CD4-positive, alpha-beta T cell treated with Interleukin-21 for 1 hour (primary cell): Measurements from ENCODE around the gene TRIM71.
"Not testable (repeated sequence)": the region's sequence is repeated elsewhere in the genome, so short reads cannot be mapped to it uniquely, and the experiment has no call there.

Experiments
- DNase-seq: peaks from one replicate; pipeline ENCODE4 v3.0.0-alpha.2; 2020

TRIM71 gene

DNA sequence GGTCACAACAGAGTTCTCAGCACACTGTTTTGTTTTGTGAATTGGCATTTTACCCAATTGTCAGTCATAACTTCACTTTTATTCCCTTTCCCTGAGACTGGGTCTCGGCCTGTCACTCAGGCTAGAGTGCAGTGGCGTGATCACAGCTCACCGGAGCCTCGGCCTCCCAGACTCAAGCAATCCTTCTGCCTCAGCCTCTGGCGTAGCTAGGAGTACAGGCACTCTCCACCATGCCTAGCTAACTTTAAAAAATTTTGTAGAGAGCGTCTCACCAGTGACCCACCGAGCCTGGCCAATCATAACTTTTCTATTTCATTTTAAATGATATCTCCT is 26.5 kb downstream of the TRIM71 start:
- no peak for DNase-seq

GRCh38 chr3:32844914-32845313 is 27.1 kb downstream of the TRIM71 start:
- DNase-seq, result no peak

- not testable (repeated sequence) for DNase-seq
Observed at GRCh38 chr3:32845546-32845945, 27.7 kb downstream of the TRIM71 start.

- not testable (repeated sequence) for DNase-seq
Observed at GRCh38 chr3:32847045-32847444, 29.2 kb downstream of the TRIM71 start.

GRCh38 chr3:32847528-32847927 is 29.7 kb downstream of the TRIM71 start:
- no peak for DNase-seq

DNA sequence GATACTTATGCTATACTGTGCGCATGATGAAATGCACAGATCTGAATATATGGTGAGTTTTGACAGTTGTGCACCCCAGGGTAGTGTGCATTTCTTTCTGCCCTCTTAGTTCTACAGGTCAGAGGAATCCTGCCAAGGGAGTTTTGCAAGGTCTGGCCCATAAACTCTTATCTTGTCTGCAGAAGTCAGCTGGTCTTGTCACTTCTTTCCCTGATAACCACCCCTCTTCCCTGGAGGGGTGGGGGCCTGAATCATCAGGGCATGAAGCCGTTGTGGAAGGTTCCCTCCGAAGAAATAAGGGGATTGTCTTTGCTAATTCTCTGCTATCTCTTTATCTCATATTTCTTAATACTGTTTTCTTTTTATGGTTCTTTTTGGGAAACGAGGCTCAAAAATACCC is 30.4 kb downstream of the TRIM71 start:
- no peak for DNase-seq

DNA sequence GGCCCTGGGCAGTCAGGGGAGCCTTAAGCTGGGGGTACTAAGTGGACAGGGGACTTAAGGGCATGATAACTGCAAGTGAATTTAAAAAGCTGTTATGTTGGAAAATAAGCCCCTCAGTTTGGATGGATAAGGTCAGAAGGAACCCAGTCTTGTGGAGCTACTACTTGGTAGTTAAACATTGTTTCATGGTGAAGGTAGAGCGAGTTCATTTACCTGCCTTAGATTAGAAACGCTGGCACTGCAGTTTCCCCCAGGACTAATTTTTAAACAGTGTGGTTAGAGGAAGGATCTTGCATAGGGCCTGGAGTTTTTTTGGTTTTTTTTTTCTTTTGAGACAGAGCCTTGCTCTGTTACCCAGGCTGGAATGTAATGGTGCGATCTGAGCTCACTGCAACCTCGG is 31.2 kb downstream of the TRIM71 start:
- no peak for DNase-seq

- no peak for DNase-seq
Observed at GRCh38 chr3:32850226-32850625, 32.4 kb downstream of the TRIM71 start.

- no peak for DNase-seq
Observed at GRCh38 chr3:32850636-32851035, 32.8 kb downstream of the TRIM71 start.

DNA sequence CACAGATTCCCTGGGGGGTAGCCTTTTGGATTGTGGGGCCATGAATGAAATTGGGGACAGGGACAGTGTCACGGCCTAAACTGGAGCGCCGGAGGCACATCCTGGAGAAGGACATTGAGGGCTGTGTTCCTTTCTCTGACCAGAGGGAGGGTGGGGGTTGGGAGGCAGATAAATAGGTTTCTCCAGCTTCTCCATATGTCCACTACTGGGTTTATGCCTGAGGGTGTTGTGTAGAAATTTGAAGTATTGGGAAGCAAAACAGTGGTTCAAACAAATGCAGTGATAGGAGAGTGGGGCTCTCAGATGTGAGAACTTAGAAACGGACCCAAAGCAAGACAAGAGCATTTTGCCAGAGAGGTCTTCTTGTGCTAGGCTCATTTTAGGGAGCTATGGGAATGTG is 34.3 kb downstream of the TRIM71 start:
- no peak for DNase-seq

DNA sequence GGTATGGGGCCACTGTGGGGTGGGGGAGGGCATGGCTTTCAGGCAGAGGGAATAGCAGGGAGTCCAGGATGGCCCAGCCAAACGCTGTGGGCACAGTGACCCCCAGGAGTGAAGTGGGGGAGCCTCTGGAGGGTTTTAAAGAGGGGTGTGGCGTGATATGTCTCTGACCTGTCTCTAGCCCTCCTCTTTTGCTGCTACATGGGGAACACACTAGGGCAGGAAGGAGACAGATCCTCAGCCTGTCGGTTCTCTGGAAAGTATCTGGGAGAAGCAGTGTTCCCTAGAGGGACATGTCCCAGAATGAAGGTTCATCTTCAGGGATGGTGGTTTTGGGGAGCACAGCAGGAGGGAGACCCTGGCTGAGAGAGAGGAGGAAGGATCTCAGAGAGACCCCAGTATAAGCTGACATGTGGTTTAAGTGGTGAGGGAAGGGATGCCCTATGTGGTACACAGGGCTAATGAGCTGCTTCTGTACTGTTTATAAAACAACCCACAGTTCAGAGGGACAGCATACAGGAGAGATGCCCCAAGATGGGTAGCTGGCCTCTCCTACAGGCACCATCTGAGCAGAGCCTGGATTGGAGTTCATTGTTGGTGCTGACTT is 37.7 kb downstream of the TRIM71 start:
- no peak for DNase-seq

DNA sequence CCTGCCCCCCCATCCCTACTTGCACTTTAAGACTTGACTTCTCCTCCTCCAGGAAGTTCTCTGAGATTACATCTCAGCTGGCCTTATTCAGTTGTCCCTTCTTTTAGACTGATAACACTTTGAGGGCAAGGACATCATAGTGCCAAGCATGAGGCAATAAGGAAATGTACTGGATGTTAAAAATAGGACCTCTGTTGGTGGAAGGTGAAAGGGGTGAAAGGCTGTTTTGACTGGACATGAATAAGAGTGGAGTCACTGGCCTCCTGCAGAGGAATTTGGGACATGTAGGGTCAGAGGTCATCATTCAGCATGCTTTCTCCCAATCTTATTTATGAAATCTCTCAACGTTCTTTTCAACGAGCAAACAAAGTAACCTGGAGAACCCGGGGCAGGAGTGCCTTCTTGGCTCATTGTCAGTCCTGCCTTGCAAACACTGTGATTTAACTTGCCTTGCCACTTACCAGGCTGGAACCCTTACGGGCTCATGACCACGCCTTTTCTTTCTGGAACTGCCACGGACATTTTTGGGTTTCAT is 38.6 kb downstream of the TRIM71 start:
- DNase-seq, result no peak

GRCh38 chr3:32856901-32857507 is 39.2 kb downstream of the TRIM71 start:
- no peak for DNase-seq

- DNase-seq, result no peak
Observed at GRCh38 chr3:32857921-32858320, 40.1 kb downstream of the TRIM71 start.

GRCh38 chr3:32859604-32860237 is 41.9 kb downstream of the TRIM71 start:
- no peak for DNase-seq

DNA sequence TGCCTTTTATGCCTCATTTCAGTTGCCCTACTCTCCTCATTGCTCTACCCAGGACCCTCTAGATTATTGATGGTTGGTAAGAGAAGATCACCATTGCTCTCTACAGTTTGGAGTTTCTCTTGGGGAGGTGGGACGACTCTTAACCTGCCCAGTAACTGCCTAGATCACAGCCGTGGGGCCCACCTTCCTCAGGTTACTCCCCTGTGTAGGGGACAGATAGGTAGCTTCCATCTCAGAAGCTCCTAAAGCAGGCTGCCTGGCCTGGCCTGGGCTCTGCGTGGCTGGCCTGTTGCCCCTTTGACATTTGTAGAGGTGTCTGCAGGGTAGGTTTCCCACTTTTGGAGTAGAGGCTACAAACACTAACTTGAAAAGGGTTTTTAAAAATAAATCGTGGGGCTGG is 42.7 kb downstream of the TRIM71 start:
- DNase-seq, result no peak

DNA sequence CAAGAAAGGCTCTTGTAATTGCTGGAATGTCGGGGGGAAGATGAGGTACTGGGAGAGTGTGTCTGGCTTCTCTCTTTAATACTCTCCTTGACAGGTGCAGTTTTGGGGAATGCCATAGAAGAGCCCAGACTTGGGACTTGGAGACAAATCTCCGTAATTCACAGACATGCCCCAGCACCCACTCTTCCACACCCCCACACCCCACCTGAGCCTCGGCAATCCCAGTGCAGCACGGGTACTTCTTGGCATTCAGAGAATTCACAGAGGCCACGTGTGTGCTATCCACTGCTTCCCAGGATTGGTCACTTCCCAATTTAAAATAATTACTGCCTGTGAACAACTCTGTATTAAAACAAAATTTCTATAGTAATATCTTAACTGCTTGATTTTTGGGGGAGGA is 43.9 kb downstream of the TRIM71 start:
- DNase-seq, result no peak

- DNase-seq, result no peak
Observed at GRCh38 chr3:32862247-32862935, 44.6 kb downstream of the TRIM71 start.

DNA sequence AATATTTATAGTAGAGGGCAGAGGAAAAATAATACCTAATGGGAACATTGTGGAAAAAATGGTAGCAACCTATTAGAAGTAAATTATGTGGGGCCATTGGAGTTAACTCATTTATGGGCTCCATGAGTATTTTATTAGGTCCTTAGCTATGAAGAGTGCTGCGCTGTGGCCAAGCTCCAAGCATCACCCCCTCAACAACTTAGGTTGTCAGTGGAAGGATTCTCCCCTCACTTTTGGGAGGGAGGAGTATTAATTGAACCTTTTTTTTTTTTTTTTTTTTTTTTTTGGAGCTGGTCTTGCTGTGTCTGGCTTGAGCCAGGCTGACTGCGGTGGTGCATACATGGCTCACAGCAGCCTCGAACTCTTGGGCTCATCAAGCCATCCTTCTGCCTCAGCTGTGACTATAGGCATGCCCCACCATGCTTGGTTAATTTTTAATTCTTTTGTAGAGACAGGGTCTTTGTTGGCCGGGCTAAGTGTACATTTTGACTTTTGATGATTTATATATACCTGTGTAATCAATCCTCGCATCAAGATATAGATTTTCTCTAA is 45.2 kb downstream of the TRIM71 start:
- DNase-seq, result no peak

DNA sequence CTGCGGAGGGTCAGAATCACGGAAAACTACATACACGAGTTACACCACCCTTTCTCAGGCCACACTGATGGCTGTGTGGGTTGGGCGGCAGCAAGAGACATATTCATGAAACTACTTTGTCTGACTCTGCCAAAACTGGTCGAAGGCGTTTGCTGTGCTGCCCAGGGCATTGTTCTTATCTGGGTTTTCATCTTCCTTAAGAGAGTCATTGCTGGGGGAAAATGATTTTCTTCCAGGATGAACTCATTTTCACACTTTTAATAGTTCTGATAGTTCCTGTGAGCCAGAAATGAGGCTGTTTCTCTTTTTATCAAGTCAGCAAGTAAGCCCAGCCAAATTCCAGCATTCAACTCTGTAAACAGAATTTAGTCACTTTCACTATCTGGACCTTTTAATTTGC is 47.6 kb downstream of the TRIM71 start:
- DNase-seq, result no peak

GRCh38 chr3:32866533-32866932 is 48.7 kb downstream of the TRIM71 start:
- DNase-seq, result no peak

DNA sequence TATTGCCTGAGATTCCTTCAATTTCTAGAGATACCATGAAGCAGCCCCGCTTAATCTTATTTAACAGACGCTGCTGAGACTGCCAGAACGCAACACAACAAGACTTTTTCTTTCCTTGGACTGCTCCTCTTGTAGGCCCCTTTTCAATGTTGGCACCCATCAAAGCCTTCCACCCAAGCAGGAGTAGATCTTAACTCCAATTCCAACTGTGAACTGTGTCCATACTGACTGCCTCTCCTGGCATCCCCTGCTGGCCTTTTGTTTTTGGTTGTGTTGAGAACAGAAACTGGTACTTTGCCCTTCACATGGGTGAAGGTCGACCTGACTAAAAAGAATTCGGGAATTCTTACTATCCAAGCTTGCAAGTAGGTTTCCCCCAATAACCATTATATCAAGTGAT is 50.2 kb downstream of the TRIM71 start:
- DNase-seq, result no peak

- no peak for DNase-seq
Observed at GRCh38 chr3:32868719-32869512, 51.1 kb downstream of the TRIM71 start.
